ENCODE results near the gene MESD. TPM values are rescaled to one million over a fixed set of nuclear protein-coding genes. Genes with fewer than 3 reads are reported as not detected.
A peak's percentile ranks its signal among the peaks of the same experiment; 100 is the strongest.

MESD gene
- total and polyA plus RNA-seq, 9 of the 15 experiments (the other 6 are each of a cell fraction or from before 2014, with no cell fraction given), result 11.3 to 39.7 (median 22.8) TPM

GRCh38 chr15:80991421-80991820 lies 1.8 kb upstream of the MESD start (continued):
- no peak; the same call in 1 of the 2 replicates for TF ChIP-seq REST (IDR thresholded peaks at IDR 0.05; ENCODE audit: borderline replicate concordance)
- TF ChIP-seq REST (CRISPR knock-in tag; IDR thresholded peaks at IDR 0.05; ENCODE audit: low read depth), result no peak
- no peak for TF ChIP-seq SREBF1 (IDR thresholded peaks at IDR 0.05; ENCODE audit: borderline replicate concordance, low read depth, low read length)
- TF ChIP-seq PRPF4 (IDR thresholded peaks at IDR 0.05; ENCODE audit: insufficient read depth, low read depth, low read length, poor library complexity, severe bottlenecking), result no peak
- TF ChIP-seq HDAC8 (tag; IDR thresholded peaks at IDR 0.05), result no peak
- TF ChIP-seq, protein P1, sequence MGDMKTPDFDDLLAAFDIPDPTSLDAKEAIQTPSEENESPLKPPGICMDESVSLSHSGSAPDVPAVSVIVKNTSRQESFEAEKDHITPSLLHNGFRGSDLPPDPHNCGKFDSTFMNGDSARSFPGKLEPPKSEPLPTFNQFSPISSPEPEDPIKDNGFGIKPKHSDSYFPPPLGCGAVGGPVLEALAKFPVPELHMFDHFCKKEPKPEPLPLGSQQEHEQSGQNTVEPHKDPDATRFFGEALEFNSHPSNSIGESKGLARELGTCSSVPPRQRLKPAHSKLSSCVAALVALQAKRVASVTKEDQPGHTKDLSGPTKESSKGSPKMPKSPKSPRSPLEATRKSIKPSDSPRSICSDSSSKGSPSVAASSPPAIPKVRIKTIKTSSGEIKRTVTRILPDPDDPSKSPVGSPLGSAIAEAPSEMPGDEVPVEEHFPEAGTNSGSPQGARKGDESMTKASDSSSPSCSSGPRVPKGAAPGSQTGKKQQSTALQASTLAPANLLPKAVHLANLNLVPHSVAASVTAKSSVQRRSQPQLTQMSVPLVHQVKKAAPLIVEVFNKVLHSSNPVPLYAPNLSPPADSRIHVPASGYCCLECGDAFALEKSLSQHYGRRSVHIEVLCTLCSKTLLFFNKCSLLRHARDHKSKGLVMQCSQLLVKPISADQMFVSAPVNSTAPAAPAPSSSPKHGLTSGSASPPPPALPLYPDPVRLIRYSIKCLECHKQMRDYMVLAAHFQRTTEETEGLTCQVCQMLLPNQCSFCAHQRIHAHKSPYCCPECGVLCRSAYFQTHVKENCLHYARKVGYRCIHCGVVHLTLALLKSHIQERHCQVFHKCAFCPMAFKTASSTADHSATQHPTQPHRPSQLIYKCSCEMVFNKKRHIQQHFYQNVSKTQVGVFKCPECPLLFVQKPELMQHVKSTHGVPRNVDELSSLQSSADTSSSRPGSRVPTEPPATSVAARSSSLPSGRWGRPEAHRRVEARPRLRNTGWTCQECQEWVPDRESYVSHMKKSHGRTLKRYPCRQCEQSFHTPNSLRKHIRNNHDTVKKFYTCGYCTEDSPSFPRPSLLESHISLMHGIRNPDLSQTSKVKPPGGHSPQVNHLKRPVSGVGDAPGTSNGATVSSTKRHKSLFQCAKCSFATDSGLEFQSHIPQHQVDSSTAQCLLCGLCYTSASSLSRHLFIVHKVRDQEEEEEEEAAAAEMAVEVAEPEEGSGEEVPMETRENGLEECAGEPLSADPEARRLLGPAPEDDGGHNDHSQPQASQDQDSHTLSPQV (IDR thresholded peaks at IDR 0.05), result peak; percentile 30; the same call in 1 of the 2 replicates
- no peak for TF ChIP-seq SMARCB1 (IDR thresholded peaks at IDR 0.05; ENCODE audit: insufficient read length, low read depth)
- no peak for TF ChIP-seq ZNF57 (CRISPR knock-in tag; IDR thresholded peaks at IDR 0.05)
- no peak for TF ChIP-seq GATAD2B (IDR thresholded peaks at IDR 0.05; ENCODE audit: borderline replicate concordance)
- TF ChIP-seq ZNF311 (CRISPR knock-in tag; IDR thresholded peaks at IDR 0.05), result no peak
- TF ChIP-seq SP1 (CRISPR knock-in tag; IDR thresholded peaks at IDR 0.05), result no peak
- 0 out of 2 replicates have a peak, but pooled peaks have one; percentile 5 for TF ChIP-seq EP300 (IDR thresholded peaks at IDR 0.05; ENCODE audit: low read length)
- TF ChIP-seq, protein P2, sequence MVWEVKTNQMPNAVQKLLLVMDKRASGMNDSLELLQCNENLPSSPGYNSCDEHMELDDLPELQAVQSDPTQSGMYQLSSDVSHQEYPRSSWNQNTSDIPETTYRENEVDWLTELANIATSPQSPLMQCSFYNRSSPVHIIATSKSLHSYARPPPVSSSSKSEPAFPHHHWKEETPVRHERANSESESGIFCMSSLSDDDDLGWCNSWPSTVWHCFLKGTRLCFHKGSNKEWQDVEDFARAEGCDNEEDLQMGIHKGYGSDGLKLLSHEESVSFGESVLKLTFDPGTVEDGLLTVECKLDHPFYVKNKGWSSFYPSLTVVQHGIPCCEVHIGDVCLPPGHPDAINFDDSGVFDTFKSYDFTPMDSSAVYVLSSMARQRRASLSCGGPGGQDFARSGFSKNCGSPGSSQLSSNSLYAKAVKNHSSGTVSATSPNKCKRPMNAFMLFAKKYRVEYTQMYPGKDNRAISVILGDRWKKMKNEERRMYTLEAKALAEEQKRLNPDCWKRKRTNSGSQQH (CRISPR knock-in tag; IDR thresholded peaks at IDR 0.05), result no peak
- peak; percentile 53 to 60; a peak in 1 of 4 replicates for TF ChIP-seq FOXK2 (conservative IDR thresholded peaks at IDR 0.05 in 1 of 2, IDR thresholded peaks at IDR 0.05 in 1 of 2; ENCODE audit: low read depth in 2 of 2)
- TF ChIP-seq PYGO2 (tag; IDR thresholded peaks at IDR 0.05), result no peak
